ENCODE results near the gene TEN1. TPM values are rescaled to one million over a fixed set of nuclear protein-coding genes. Genes with fewer than 3 reads are reported as not detected.

Gene TEN1
- total and polyA plus RNA-seq, 9 of the 15 experiments (the other 6 are each of a cell fraction or from before 2014, with no cell fraction given), result 1.3 to 25.7 (median 10.1) TPM

DNA sequence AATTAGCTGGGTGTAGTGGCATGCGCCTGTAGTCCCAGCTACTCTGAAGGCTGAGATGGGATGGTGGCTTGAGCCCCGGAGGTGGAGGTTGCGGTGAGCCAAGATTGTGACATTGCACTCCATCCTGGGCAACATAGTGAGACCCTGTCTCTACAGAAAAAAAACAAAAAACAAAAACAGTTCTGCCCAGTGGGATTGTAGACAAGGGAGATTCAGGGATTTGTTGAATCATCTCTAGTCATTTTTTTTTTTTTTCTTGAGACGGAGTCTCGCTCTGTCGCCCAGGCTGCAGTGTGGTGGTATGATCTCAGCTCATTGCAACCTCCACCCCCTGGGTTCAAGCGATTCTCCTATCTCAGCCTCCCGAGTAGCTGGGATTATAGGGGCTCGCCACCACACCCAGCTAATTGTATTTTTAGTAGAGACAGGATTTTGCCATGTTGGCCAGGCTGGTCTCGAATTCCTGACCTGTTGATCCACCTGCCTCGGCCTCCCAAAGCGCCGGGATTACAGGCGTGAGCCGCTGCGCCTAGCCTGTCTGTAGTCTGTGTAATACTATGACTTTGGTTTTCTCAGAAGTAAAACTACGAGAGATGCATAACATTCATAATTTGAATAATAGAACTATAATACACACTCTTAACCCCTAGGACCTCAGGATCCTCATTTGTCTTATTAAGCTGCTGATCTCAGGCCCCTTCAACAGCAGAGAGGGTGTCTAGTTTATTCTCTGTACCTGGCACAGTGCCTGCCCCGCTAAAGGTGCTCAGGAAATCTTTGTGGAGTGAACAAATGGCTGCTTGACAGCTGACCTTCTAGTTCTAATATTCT lies 1.4 kb downstream of the TEN1 start (continued):
- TF ChIP-seq, protein P1, sequence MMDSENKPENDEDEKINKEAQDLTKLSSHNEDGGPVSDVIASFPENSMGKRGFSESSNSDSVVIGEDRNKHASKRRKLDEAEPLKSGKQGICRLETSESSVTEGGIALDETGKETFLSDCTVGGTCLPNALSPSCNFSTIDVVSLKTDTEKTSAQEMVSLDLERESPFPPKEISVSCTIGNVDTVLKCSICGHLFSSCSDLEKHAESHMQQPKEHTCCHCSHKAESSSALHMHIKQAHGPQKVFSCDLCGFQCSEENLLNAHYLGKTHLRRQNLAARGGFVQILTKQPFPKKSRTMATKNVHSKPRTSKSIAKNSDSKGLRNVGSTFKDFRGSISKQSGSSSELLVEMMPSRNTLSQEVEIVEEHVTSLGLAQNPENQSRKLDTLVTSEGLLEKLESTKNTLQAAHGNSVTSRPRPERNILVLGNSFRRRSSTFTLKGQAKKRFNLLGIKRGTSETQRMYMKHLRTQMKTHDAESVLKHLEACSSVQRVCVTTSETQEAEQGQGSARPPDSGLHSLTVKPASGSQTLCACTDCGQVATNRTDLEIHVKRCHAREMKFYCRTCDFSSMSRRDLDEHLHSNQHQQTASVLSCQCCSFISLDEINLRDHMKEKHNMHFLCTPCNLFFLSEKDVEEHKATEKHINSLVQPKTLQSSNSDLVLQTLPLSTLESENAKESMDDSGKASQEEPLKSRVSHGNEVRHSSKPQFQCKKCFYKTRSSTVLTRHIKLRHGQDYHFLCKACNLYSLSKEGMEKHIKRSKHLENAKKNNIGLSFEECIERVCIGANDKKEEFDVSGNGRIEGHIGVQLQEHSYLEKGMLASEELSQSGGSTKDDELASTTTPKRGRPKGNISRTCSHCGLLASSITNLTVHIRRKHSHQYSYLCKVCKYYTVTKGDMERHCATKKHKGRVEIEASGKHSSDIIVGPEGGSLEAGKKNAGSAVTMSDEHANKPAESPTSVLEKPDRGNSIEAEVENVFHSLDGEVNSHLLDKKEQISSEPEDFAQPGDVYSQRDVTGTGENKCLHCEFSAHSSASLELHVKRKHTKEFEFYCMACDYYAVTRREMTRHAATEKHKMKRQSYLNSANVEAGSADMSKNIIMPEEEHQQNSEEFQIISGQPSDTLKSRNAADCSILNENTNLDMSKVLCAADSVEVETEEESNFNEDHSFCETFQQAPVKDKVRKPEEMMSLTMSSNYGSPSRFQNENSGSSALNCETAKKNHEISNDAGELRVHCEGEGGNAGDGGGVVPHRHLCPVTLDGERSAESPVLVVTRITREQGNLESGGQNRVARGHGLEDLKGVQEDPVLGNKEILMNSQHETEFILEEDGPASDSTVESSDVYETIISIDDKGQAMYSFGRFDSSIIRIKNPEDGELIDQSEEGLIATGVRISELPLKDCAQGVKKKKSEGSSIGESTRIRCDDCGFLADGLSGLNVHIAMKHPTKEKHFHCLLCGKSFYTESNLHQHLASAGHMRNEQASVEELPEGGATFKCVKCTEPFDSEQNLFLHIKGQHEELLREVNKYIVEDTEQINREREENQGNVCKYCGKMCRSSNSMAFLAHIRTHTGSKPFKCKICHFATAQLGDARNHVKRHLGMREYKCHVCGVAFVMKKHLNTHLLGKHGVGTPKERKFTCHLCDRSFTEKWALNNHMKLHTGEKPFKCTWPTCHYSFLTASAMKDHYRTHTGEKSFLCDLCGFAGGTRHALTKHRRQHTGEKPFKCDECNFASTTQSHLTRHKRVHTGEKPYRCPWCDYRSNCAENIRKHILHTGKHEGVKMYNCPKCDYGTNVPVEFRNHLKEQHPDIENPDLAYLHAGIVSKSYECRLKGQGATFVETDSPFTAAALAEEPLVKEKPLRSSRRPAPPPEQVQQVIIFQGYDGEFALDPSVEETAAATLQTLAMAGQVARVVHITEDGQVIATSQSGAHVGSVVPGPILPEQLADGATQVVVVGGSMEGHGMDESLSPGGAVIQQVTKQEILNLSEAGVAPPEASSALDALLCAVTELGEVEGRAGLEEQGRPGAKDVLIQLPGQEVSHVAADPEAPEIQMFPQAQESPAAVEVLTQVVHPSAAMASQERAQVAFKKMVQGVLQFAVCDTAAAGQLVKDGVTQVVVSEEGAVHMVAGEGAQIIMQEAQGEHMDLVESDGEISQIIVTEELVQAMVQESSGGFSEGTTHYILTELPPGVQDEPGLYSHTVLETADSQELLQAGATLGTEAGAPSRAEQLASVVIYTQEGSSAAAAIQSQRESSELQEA (IDR thresholded peaks at IDR 0.05; ENCODE audit: low read depth), result no peak
- TF ChIP-seq EWSR1 (IDR thresholded peaks at IDR 0.05; ENCODE audit: borderline replicate concordance, low read depth, partially characterized antibody) (no peak), ZNF584 (CRISPR knock-in tag; IDR thresholded peaks at IDR 0.05; ENCODE audit: low read depth) (no peak), TAL1 (IDR thresholded peaks at IDR 0.05) (0 out of 2 replicates have a peak, but pooled peaks have one; percentile 0), NFIC (IDR thresholded peaks at IDR 0.05) (peak; percentile 39), CEBPG (CRISPR knock-in tag; IDR thresholded peaks at IDR 0.05) (peak; percentile 21; the same call in 1 of the 2 replicates), CEBPG (tag; conservative IDR thresholded peaks at IDR 0.05 in 1 of 2, IDR thresholded peaks at IDR 0.05 in 1 of 2) (no peak; a peak in 1 of 4 replicates), HDAC3 (IDR thresholded peaks at IDR 0.05; ENCODE audit: borderline replicate concordance, partially characterized antibody) (no peak), NCOA1 (IDR thresholded peaks at IDR 0.05; ENCODE audit: low read depth) (no peak), POLR2AphosphoS2 (IDR thresholded peaks at IDR 0.05; ENCODE audit: low read length) (no peak), NFE2L1 (tag; IDR thresholded peaks at IDR 0.05; ENCODE audit: borderline replicate concordance, low read depth) (no peak)
- TF ChIP-seq, protein P2, sequence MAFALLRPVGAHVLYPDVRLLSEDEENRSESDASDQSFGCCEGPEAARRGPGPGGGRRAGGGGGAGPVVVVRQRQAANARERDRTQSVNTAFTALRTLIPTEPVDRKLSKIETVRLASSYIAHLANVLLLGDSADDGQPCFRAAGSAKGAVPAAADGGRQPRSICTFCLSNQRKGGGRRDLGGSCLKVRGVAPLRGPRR (CRISPR knock-in tag; IDR thresholded peaks at IDR 0.05), result no peak
- TF ChIP-seq, protein P3, sequence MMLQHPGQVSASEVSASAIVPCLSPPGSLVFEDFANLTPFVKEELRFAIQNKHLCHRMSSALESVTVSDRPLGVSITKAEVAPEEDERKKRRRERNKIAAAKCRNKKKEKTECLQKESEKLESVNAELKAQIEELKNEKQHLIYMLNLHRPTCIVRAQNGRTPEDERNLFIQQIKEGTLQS (IDR thresholded peaks at IDR 0.05), result peak; percentile 34; the same call in 1 of the 2 replicates
- TF ChIP-seq, protein P3 (CRISPR knock-in tag; conservative IDR thresholded peaks at IDR 0.05), result no peak
- TF ChIP-seq, protein P4, sequence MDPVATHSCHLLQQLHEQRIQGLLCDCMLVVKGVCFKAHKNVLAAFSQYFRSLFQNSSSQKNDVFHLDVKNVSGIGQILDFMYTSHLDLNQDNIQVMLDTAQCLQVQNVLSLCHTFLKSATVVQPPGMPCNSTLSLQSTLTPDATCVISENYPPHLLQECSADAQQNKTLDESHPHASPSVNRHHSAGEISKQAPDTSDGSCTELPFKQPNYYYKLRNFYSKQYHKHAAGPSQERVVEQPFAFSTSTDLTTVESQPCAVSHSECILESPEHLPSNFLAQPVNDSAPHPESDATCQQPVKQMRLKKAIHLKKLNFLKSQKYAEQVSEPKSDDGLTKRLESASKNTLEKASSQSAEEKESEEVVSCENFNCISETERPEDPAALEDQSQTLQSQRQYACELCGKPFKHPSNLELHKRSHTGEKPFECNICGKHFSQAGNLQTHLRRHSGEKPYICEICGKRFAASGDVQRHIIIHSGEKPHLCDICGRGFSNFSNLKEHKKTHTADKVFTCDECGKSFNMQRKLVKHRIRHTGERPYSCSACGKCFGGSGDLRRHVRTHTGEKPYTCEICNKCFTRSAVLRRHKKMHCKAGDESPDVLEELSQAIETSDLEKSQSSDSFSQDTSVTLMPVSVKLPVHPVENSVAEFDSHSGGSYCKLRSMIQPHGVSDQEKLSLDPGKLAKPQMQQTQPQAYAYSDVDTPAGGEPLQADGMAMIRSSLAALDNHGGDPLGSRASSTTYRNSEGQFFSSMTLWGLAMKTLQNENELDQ (CRISPR knock-in tag; IDR thresholded peaks at IDR 0.05; ENCODE audit: borderline replicate concordance), result no peak
